Stimulated activated CD8-positive, alpha-beta memory T cell treated with anti-CD3 and anti-CD28 coated beads, Interleukin-7, amount 100 ng/mL, for 4 hours (primary cell): ENCODE measurements around the gene SLC22A7.
"Not testable (repeated sequence)": the region's sequence is repeated elsewhere in the genome, so short reads cannot be mapped to it uniquely, and the experiment has no call there.

Experiments
- DNase-seq, 2 donors: peaks; one replicate each; pipeline ENCODE4 v3.0.0-alpha.2; 2020; ENCODE audit warnings: low read depth in 2 of 2

The SLC22A7 gene

GRCh38 chr6:43336382-43336781 lies 38.3 kb downstream of the SLC22A7 start:
- no peak for DNase-seq

DNA sequence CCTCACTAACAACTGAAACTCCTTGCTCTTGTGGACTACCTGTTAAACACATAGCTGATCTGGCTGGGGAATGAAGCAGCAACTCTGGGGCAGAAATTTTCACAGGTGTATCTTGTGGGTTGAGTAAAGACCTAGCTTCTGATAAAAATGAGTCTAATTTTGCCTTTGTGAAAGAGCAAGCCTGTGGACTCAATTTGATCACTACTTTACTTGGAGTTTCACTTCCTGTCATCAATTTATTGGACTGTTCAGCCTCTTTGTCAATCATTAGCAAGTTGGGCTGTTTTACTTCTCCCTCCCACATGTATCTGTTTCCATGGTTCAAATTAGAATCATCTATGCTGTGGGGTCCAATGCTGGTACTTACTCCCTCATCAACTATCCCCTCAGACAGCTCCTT lies 40.2 kb downstream of the SLC22A7 start:
- no peak for DNase-seq

- no peak for DNase-seq
Observed at GRCh38 chr6:43339168-43339567, 41.1 kb downstream of the SLC22A7 start.

- not testable (repeated sequence) for DNase-seq
Observed at GRCh38 chr6:43346243-43346642, 48.2 kb downstream of the SLC22A7 start.

DNA sequence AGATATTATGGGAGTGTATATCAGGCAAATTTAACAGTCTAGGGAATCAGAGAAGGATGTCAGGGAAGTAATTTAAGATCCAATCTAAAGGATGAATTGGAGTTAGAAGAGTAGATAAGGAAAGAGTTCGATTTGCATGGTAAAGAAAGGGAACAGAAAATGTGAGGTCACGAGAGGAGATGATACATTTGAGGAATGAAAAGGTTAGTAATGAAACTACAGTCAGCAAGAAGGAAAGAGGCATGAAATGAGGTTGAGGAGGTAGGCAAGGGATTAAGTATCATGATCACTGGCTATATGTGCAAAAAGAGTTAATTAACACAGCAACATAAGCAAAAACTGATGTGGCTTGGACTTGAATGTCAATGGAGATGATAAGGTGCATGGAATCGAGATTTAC lies 49.0 kb downstream of the SLC22A7 start:
- DNase-seq, result no peak

GRCh38 chr6:43347444-43347843 lies 49.4 kb downstream of the SLC22A7 start:
- no peak for DNase-seq

DNA sequence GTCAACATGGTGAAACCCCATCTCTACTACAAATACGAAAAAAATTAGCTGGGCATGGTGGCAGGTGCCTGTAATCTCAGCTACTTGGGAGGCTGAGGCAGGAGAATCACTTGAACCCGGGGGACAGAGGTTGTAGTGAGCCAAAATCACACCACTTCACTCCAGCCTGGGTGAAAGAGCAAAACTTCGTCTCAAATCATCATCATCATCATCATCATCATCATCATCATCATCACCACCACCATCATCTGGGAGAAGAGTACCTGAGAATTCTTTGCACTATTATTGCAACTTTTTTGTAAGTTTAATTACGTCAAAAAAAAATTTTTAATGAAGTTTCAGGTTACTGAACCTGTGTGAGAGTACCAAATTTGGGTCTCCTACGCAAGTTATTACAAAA lies 53.9 kb downstream of the SLC22A7 start:
- not testable (repeated sequence) for DNase-seq
